ENCODE data around the gene TFF1. TPM values are rescaled to one million over a fixed set of nuclear protein-coding genes. Genes with fewer than 3 reads are reported as not detected.

TFF1 gene
- total RNA-seq, 1 experiment from 2014 or later, result 2.2 TPM

DNA sequence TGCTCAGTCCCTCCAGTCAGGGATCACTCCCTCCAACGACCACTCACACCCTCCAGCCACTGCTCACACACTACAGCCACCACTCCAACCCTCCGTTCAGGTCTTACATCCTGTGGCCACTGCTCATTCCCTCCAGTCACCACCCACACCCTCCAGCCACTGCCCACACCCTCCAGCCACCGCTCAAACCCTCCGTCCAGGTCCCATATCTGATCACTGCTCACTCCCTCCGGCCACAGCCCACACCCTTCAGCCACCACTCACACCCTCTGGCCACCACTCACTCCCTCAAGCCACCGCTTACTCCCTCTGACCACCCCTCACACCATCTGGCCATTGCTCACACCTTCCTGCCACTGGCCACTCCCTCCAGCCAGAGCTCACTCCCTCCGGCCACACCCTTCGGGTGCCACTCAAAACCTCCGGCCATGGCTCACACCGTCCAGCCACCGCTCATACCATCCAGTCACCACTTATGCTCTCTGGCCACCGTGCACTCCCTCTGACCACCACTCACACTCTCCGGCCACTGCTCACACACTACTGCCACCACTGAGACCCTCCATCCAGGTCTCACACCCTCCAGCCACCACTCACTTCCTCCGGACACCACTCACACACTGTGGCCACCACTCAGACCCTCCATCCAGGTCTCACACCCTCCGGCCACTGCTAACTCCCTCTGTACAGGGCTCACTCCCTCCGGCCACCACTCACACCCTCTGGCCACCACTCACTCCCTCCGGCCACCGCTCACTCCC is 4.7 kb upstream of the TFF1 start:
- Histone ChIP-seq H3K9me3 (ENCODE audit: insufficient read depth, low read depth) (no peaks in the 10 kb centered on the region), H3F3A (ENCODE audit: insufficient read depth, low read depth) (peaks cover 9% of the 10 kb centered on the region; the same call in 1 of the 2 replicates), H3K9me2 (ENCODE audit: insufficient read depth) (no peaks in the 10 kb centered on the region), H3K79me2 (ENCODE audit: low read depth) (no peaks in the 10 kb centered on the region), H4K20me1 (ENCODE audit: insufficient read depth) (no peaks in the 10 kb centered on the region), H3K27ac (no peak overlapping the region), H3K4me2 (no peak overlapping the region), H2AFZ (no peak overlapping the region), H3K4me3 (no peak overlapping the region), H3K27me3 (ENCODE audit: insufficient read depth, low read depth) (no peaks in the 10 kb centered on the region), H3K4me1 (replicated peaks; ENCODE audit: insufficient read depth) (peaks cover 23% of the 10 kb centered on the region), H3K36me3 (ENCODE audit: low read depth) (no peaks in the 10 kb centered on the region)
- no peak for TF ChIP-seq EZH2 (IDR thresholded peaks at IDR 0.05; ENCODE audit: low read depth)
- TF ChIP-seq, protein P1, sequence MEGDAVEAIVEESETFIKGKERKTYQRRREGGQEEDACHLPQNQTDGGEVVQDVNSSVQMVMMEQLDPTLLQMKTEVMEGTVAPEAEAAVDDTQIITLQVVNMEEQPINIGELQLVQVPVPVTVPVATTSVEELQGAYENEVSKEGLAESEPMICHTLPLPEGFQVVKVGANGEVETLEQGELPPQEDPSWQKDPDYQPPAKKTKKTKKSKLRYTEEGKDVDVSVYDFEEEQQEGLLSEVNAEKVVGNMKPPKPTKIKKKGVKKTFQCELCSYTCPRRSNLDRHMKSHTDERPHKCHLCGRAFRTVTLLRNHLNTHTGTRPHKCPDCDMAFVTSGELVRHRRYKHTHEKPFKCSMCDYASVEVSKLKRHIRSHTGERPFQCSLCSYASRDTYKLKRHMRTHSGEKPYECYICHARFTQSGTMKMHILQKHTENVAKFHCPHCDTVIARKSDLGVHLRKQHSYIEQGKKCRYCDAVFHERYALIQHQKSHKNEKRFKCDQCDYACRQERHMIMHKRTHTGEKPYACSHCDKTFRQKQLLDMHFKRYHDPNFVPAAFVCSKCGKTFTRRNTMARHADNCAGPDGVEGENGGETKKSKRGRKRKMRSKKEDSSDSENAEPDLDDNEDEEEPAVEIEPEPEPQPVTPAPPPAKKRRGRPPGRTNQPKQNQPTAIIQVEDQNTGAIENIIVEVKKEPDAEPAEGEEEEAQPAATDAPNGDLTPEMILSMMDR (conservative IDR thresholded peaks at IDR 0.05), result no peak
- no peak for DNase-seq
- ChIA-PET POLR2A (ENCODE audit: unreplicated experiment) (no interaction called here), CTCF (no interaction called here)
- no TSS peak for BruUV-seq (replicated peaks)
- intact Hi-C loops (cut with micrococcal nuclease; ENCODE audit: unreplicated experiment), result no loop called here

DNA sequence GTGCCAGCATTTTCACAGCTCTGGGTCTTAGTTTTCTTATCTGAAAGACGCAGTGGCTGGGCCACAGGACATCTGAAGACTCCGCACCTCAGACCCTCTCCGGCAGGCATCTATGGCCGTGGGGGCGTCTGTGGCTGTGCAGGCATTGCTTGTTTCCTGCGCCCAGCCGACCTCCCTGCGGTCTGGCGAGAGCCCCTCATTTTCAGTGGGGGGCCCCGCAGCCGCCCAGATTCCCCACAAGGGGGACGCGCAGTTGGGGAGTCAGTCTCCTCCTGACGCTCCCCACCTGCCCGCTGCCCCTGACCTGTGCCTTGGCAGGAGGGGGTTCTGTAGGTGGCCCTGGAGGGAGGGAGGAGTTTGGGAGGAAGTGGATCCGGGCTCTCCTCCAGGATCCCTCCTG is 3.5 kb upstream of the TFF1 start:
- Histone ChIP-seq H3K36me3 (ENCODE audit: low read depth) (no peaks in the 10 kb centered on the region), H3K9me3 (ENCODE audit: insufficient read depth, low read depth) (no peaks in the 10 kb centered on the region), H3K4me1 (replicated peaks; ENCODE audit: insufficient read depth) (peaks cover 28% of the 10 kb centered on the region), H3K79me2 (ENCODE audit: low read depth) (no peaks in the 10 kb centered on the region), H3K27ac (no peak overlapping the region), H3K9me2 (ENCODE audit: insufficient read depth) (no peaks in the 10 kb centered on the region), H4K20me1 (ENCODE audit: insufficient read depth) (no peaks in the 10 kb centered on the region), H3K4me2 (no peak overlapping the region), H3F3A (ENCODE audit: insufficient read depth, low read depth) (peaks cover 11% of the 10 kb centered on the region; the same call in 1 of the 2 replicates), H2AFZ (no peak overlapping the region), H3K4me3 (no peak overlapping the region), H3K27me3 (ENCODE audit: insufficient read depth, low read depth) (no peaks in the 10 kb centered on the region)
- POLR2A ChIA-PET (ENCODE audit: unreplicated experiment), result no interaction called here
- CTCF ChIA-PET, result no interaction called here
- no peak for DNase-seq
- BruUV-seq (replicated peaks), result no TSS peak
- intact Hi-C loops (cut with micrococcal nuclease; ENCODE audit: unreplicated experiment), result no loop called here
- TF ChIP-seq, protein P1 (conservative IDR thresholded peaks at IDR 0.05), result no peak
- no peak for TF ChIP-seq EZH2 (IDR thresholded peaks at IDR 0.05; ENCODE audit: low read depth)

GRCh38 chr21:42367367-42368165 is 1.2 kb upstream of the TFF1 start:
- H3K27ac ChIP-seq, result peak overlapping the region; percentile 81
- H3K27me3 ChIP-seq (ENCODE audit: insufficient read depth, low read depth), result no peaks in the 10 kb centered on the region
- ChIA-PET POLR2A (ENCODE audit: unreplicated experiment) (no interaction called here), CTCF (interaction anchor here (0.9 kb wide), 1 partner anchor 14 kb away, joined by 3 read pairs; no protein-coding TSS in a partner anchor)
- H3K4me1 ChIP-seq (replicated peaks; ENCODE audit: insufficient read depth), result peaks cover 45% of the 10 kb centered on the region
- H3K4me2 ChIP-seq, result no peak overlapping the region; the same call in 1 of the 2 replicates
- H3F3A ChIP-seq (ENCODE audit: insufficient read depth, low read depth), result peaks cover 24% of the 10 kb centered on the region
- intact Hi-C loops (cut with micrococcal nuclease; ENCODE audit: unreplicated experiment), result no loop called here
- no peak for DNase-seq
- H4K20me1 ChIP-seq (ENCODE audit: insufficient read depth), result no peaks in the 10 kb centered on the region
- no peak overlapping the region for H3K4me3 ChIP-seq
- no peak overlapping the region for H2AFZ ChIP-seq
- no peaks in the 10 kb centered on the region for H3K36me3 ChIP-seq (ENCODE audit: low read depth)
- H3K9me2 ChIP-seq (ENCODE audit: insufficient read depth), result no peaks in the 10 kb centered on the region
- no peak for TF ChIP-seq EZH2 (IDR thresholded peaks at IDR 0.05; ENCODE audit: low read depth)
- TF ChIP-seq, protein P1 (conservative IDR thresholded peaks at IDR 0.05), result no peak
- H3K79me2 ChIP-seq (ENCODE audit: low read depth), result no peaks in the 10 kb centered on the region
- BruUV-seq (replicated peaks), result no TSS peak
- no peaks in the 10 kb centered on the region for H3K9me3 ChIP-seq (ENCODE audit: insufficient read depth, low read depth)
